ENCODE data around the gene FBN1.

Gene FBN1

GRCh38 chr15:48501208-48501607 is 144.3 kb downstream of the FBN1 start:
- no peak for DNase-seq

GRCh38 chr15:48500595-48500994 is 144.9 kb downstream of the FBN1 start:
- DNase-seq = no peak

GRCh38 chr15:48499978-48500377 is 145.5 kb downstream of the FBN1 start:
- DNase-seq = no peak

GRCh38 chr15:48498828-48499227 is 146.7 kb downstream of the FBN1 start:
- DNase-seq = no peak

GRCh38 chr15:48494631-48495030 is 150.9 kb downstream of the FBN1 start:
- no peak for DNase-seq

GRCh38 chr15:48493763-48494225 is 151.7 kb downstream of the FBN1 start:
- DNase-seq = no peak

GRCh38 chr15:48493084-48493762 is 152.3 kb downstream of the FBN1 start:
- DNase-seq = no peak

GRCh38 chr15:48486228-48486627 is 159.3 kb downstream of the FBN1 start:
- DNase-seq = no peak

- no peak for DNase-seq
Measured at GRCh38 chr15:48481802-48482201, 163.7 kb downstream of the FBN1 start.

GRCh38 chr15:48479751-48480150 is 165.8 kb downstream of the FBN1 start:
- DNase-seq = no peak

- DNase-seq = no peak
Measured at GRCh38 chr15:48478581-48478980, 166.9 kb downstream of the FBN1 start.

GRCh38 chr15:48477795-48478360 is 167.6 kb downstream of the FBN1 start:
- DNase-seq = no peak

- no peak for DNase-seq
Measured at GRCh38 chr15:48475600-48476395, 169.7 kb downstream of the FBN1 start.

- no peak for DNase-seq
Measured at GRCh38 chr15:48473667-48474066, 171.8 kb downstream of the FBN1 start.

- DNase-seq = no peak
Measured at GRCh38 chr15:48472756-48473155, 172.8 kb downstream of the FBN1 start.

GRCh38 chr15:48471073-48471472 is 174.4 kb downstream of the FBN1 start:
- DNase-seq = no peak

GRCh38 chr15:48470096-48470495 is 175.4 kb downstream of the FBN1 start:
- DNase-seq = no peak

- no peak for DNase-seq
Measured at GRCh38 chr15:48469681-48470080, 175.8 kb downstream of the FBN1 start.

GRCh38 chr15:48469271-48469670 is 176.2 kb downstream of the FBN1 start:
- no peak for DNase-seq

- DNase-seq = no peak
Measured at GRCh38 chr15:48467801-48468200, 177.7 kb downstream of the FBN1 start.

- DNase-seq = no peak
Measured at GRCh38 chr15:48466820-48467219, 178.7 kb downstream of the FBN1 start.

- no peak for DNase-seq
Measured at GRCh38 chr15:48466079-48466478, 179.4 kb downstream of the FBN1 start.

- no peak for DNase-seq
Measured at GRCh38 chr15:48465410-48465809, 180.1 kb downstream of the FBN1 start.

- no peak for DNase-seq
Measured at GRCh38 chr15:48463366-48463880, 182.1 kb downstream of the FBN1 start.

Measured in effector CD4-positive, alpha-beta T cell (primary cell).